Right lobe of liver (tissue), 6 donors: Measurements from ENCODE around the gene LDHAL6A. TPM values are rescaled to one million over a fixed set of nuclear protein-coding genes. Genes with fewer than 3 reads are reported as not detected.

Experiments
- ATAC-seq, 4 donors: fragments of 200-7000 bp; cut with Tn5 transposase; one replicate each; pipeline ENCODE4 v1.9.1; 2020; ENCODE audit warnings: mild to moderate bottlenecking in 4 of 4, moderate library complexity in 4 of 4
- DNase-seq, 3 donors: peaks; one replicate each; pipeline ENCODE4 v3.0.0-alpha.2; 2020
- H3K27ac ChIP-seq, 3 donors: fragments of 200-600 bp; one replicate each; pipeline ENCODE4 v1.8.0; 2022
- H3K27me3 ChIP-seq, 2 donors: fragments of 200-600 bp; one replicate each; pipeline ENCODE4 v1.8.0; 2022
- H3K36me3 ChIP-seq, 4 donors: fragments of 200-600 bp; sonication (generic) in 1 of 4; one replicate each; pipeline versions ENCODE4 v1.5.1 to v1.8.0; 2017 to 2022; ENCODE audit warnings: control low read depth in 1 of 4
- H3K4me1 ChIP-seq, 4 donors: fragments of 200-600 bp; sonication (generic) in 1 of 4; one replicate each; pipeline versions ENCODE4 v1.5.1 to v1.8.0; 2017 to 2022; ENCODE audit warnings: control low read depth in 1 of 4
- H3K4me3 ChIP-seq, 3 donors: fragments of 200-600 bp; one replicate each; pipeline ENCODE4 v1.8.0; 2022
- H3K9me3 ChIP-seq, 4 donors: fragments of 200-600 bp; sonication (generic) in 1 of 4; one replicate each; pipeline versions ENCODE4 v1.5.1 to v1.8.0; 2017 to 2022; ENCODE audit warnings: control low read depth in 1 of 4
- POLR2A ChIP-seq: fragments of 450-650 bp; IDR thresholded peaks from one replicate; pipeline ENCODE4 v1.6.1; 2017; ENCODE audit warnings: antibody characterized with exemption, mild to moderate bottlenecking
- WGBS: methylation state at CpG from one replicate; pipeline ENCODE4 v1.1.6; 2018; ENCODE audit warnings: low coverage, low lambda C conversion rate; ENCODE audit not compliant: insufficient coverage; ENCODE audit errors: missing lambda C conversion rate; 5-methylcytosine and 5-hydroxymethylcytosine counted together
- intact Hi-C, 2 donors: fragments of 100-400 bp; cut with DNase I; formaldehyde crosslinking; loops; one replicate each; pipeline versions ENCODE4 v1.11.2 to v1.14.1; 2022
- total RNA-seq, 6 experiments: library from RNA; depleted of rRNA in 2 of 6; stranded (reverse); fragments of >200 nt in 2 of 6; fragmentation: NEBNext Ultra II Directional in 3 of 6; extraction: Animal tissue kit (Norgen Biotek cat#: 25700) in 3 of 6; gene quantifications; one replicate each; pipeline versions ENCODE4 v1.1.0 to v1.2.4, GENCODE V29; 2016 to 2023
- TF ChIP-seq, protein P1 (sequence below), 4 donors: fragments of 200-600 bp in 3 of 4; fragments of 450-650 bp in 1 of 4; IDR thresholded peaks; one replicate each; pipeline versions ENCODE4 v1.5.1 to v1.8.0; 2016 to 2022; ENCODE audit warnings: antibody characterized with exemption in 4 of 4, mild to moderate bottlenecking in 2 of 4
- donor health status: DM: no; HTN: yes; CAD: no.
- donor health status: DM: no; HTN: no; CAD: no.
- donor health status: DM: no; HTN: no; CAD: no.
- donor health status: DM: no; HTN: yes; CAD: no.
- donor health status: DM: no; HTN: yes; CAD: no.

Gene LDHAL6A
- total RNA-seq, 6 experiments from 2014 or later, result not detected

DNA sequence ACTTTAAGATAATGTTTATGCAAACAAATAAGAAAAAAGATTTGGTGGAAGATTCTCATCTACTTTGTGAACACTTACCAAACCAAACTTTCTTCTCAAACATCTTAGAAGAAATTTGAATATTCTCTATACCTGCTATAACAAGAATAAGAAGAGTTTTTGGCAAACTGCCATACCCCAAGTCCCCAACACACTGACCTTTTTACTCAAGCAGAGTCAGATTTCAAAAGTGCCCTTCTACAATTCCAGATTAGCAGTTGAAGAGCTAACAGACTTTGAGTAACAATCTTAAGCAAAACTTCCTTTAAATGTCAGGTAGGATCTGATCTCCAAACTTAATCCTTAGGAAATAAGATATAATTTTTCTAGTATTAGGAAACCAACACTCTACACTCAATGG is 37.2 kb downstream of the LDHAL6A start:
- TF ChIP-seq, protein P1, sequence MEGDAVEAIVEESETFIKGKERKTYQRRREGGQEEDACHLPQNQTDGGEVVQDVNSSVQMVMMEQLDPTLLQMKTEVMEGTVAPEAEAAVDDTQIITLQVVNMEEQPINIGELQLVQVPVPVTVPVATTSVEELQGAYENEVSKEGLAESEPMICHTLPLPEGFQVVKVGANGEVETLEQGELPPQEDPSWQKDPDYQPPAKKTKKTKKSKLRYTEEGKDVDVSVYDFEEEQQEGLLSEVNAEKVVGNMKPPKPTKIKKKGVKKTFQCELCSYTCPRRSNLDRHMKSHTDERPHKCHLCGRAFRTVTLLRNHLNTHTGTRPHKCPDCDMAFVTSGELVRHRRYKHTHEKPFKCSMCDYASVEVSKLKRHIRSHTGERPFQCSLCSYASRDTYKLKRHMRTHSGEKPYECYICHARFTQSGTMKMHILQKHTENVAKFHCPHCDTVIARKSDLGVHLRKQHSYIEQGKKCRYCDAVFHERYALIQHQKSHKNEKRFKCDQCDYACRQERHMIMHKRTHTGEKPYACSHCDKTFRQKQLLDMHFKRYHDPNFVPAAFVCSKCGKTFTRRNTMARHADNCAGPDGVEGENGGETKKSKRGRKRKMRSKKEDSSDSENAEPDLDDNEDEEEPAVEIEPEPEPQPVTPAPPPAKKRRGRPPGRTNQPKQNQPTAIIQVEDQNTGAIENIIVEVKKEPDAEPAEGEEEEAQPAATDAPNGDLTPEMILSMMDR (IDR thresholded peaks at IDR 0.05), result no peak
- TF ChIP-seq POLR2A, result no peak
- Histone ChIP-seq H3K27ac (no peak overlapping the region), H3K4me1 (no peaks in the 10 kb centered on the region), H3K9me3 (no peaks in the 10 kb centered on the region), H3K27me3 (no peaks in the 10 kb centered on the region), H3K4me3 (no peak overlapping the region), H3K36me3 (peaks cover 0 to 22% (median 2%) of the 10 kb centered on the region in 4 donors)
- DNase-seq (no peak), ATAC-seq (no peak)
- intact Hi-C loops, result no loop called here

DNA sequence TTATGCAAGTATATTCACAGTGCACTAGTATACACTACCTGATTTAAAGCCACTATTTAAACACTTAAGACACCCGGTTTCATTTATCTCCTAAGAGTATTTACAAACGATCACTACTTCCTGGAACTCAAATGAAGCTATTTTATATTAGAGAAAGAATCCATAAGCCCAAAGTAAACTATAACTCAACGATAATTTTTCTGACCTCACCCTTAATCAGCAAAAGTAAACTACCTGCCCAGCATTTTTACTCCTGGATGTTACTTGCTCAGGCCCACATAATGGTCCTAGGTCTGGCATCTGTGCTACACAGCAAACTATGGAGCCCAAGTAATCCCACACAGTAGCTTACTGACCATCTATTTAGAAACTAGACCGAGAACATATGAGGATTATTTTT is 37.7 kb downstream of the LDHAL6A start:
- intact Hi-C loops, result no loop called here
- H3K27ac ChIP-seq, result no peak overlapping the region
- H3K4me1 ChIP-seq, result no peaks in the 10 kb centered on the region
- ATAC-seq, result no peak
- no peaks in the 10 kb centered on the region for H3K27me3 ChIP-seq
- H3K9me3 ChIP-seq, result no peaks in the 10 kb centered on the region
- peaks cover 0 to 24% (median 3%) of the 10 kb centered on the region in 4 donors for H3K36me3 ChIP-seq
- TF ChIP-seq, protein P1 (IDR thresholded peaks at IDR 0.05), result no peak
- no peak for DNase-seq
- WGBS, result 78% methylated on average over 4 of the region's 4 CpGs
- no peak overlapping the region for H3K4me3 ChIP-seq

DNA sequence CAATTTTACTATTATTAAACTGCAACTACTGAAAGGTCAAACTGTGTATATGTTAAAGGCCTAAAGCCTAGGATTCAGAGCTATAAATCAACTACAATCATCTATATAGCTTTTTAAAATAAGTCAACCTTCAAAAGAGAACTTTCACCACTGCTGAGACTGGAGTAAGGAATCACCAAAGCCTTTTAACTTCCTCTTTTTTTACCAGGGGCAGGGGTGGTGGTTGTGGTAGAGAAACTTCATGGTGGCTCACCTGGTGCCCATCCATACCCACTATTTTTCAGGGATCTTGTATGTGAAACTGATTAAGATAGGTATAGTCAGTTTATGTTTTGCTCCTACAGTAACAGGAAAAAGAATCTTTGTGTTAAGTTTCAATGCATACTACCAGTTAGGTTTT is 39.6 kb downstream of the LDHAL6A start:
- intact Hi-C loops, result no loop called here
- Histone ChIP-seq H3K27me3 (no peaks in the 10 kb centered on the region), H3K9me3 (no peaks in the 10 kb centered on the region), H3K27ac (no peak overlapping the region), H3K4me1 (no peaks in the 10 kb centered on the region), H3K36me3 (peaks cover 0 to 27% (median 8%) of the 10 kb centered on the region in 4 donors), H3K4me3 (no peak overlapping the region)
- TF ChIP-seq, protein P1 (IDR thresholded peaks at IDR 0.05), result no peak
- no peak for TF ChIP-seq POLR2A
- DNase-seq (no peak), ATAC-seq (no peak)

DNA sequence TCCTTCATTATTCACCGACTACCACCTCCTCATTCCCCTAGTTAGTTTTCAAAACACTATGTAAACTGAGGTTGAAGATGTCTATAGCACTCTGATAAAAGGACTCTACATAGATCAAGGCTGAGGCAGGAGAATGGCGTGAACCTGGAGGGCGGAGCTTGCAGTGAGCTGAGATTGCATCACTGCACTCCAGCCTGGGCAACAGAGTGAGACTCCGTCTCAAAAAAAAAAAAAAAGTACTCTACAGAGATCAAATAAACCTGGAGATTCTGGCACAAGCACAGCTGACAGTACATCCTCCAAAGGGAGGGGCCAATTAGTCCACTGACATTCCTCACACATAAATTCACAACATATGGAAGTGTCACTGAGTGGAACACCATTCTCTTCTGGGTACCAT is 40.0 kb downstream of the LDHAL6A start:
- intact Hi-C loops, result no loop called here
- DNase-seq (no peak), ATAC-seq (peak in 1 of 4 donors; percentile 51)
- TF ChIP-seq POLR2A, result no peak
- TF ChIP-seq, protein P1 (IDR thresholded peaks at IDR 0.05), result no peak
- Histone ChIP-seq H3K27ac (no peak overlapping the region), H3K4me1 (no peaks in the 10 kb centered on the region), H3K36me3 (peaks cover 0 to 26% (median 10%) of the 10 kb centered on the region in 4 donors), H3K9me3 (no peaks in the 10 kb centered on the region), H3K27me3 (no peaks in the 10 kb centered on the region), H3K4me3 (no peak overlapping the region)
- 57% methylated on average over 4 of the region's 4 CpGs for WGBS

DNA sequence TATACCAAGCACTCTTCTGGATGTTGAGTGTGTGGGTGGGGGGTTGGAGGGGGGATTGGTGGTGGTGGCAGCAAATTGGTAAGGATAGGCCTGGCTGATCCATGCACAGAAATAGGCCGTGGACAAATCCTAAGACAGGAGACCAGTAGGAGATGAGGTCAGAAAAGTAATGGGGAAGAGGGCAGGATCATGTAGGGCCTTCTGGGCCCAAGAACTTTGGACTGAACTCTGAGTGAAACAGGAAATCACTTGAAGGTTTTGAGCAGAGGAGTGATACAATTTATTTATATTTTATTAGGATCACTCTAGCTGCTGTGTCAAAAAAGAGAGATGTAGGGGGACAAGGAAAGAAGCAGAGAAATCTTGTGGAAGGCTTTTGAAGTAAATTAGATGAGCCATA is 42.4 kb downstream of the LDHAL6A start:
- Histone ChIP-seq H3K4me1 (no peaks in the 10 kb centered on the region), H3K36me3 (peaks cover 0 to 38% (median 24%) of the 10 kb centered on the region in 4 donors), H3K27ac (no peak overlapping the region), H3K9me3 (no peaks in the 10 kb centered on the region), H3K4me3 (no peak overlapping the region), H3K27me3 (no peaks in the 10 kb centered on the region)
- TF ChIP-seq, protein P1 (IDR thresholded peaks at IDR 0.05), result no peak
- no peak for TF ChIP-seq POLR2A
- ATAC-seq, result no peak
- no peak for DNase-seq
- intact Hi-C loops, result no loop called here
- WGBS, result 90% methylated on average over 1 of the region's 1 CpG
